Stomach (tissue), 9 donors: ENCODE results near the gene SMAD9. TPM values are rescaled to one million over a fixed set of nuclear protein-coding genes. Genes with fewer than 3 reads are reported as not detected.

Source experiments
- DNase-seq, 2 donors: peaks; one replicate each; pipeline versions ENCODE4 v3.0.0 to v3.0.0-alpha.2; 2013 to 2019
- H3K27ac ChIP-seq, 5 donors: fragments of 200-600 bp in 4 of 5; sonication (generic) in 4 of 5; one replicate each; pipeline ENCODE4 v1.5.1; 2013 to 2019; ENCODE audit warnings: mild to moderate bottlenecking in 1 of 5, moderate library complexity in 1 of 5
- H3K27me3 ChIP-seq, 3 donors: fragments of 200-600 bp; sonication (generic); one replicate each; pipeline ENCODE4 v1.5.1; 2017 to 2019; ENCODE audit warnings: mixed run types in 1 of 3
- H3K36me3 ChIP-seq, 4 donors: fragments of 200-600 bp; sonication (generic); 1 replicate in 3 of 4; 2 replicates in 1 of 4; pipeline ENCODE4 v1.5.1; 2016 to 2019
- H3K4me1 ChIP-seq, 4 donors: fragments of 200-600 bp; sonication (generic); one replicate each; pipeline ENCODE4 v1.5.1; 2016 to 2019
- H3K4me3 ChIP-seq, 4 donors: fragments of 200-600 bp; sonication (generic) in 3 of 4; one replicate each; pipeline ENCODE4 v1.5.1; 2016 to 2019; ENCODE audit warnings: mild to moderate bottlenecking in 1 of 4
- H3K9me3 ChIP-seq, 4 donors: fragments of 200-600 bp; sonication (generic); one replicate each; pipeline ENCODE4 v1.5.1; 2016 to 2019
- EP300 ChIP-seq: sonication (generic); formaldehyde crosslinking; IDR thresholded peaks from one replicate; pipeline ENCODE4 v1.6.1; 2017; ENCODE audit warnings: antibody characterized with exemption
- POLR2A ChIP-seq, 4 donors: fragments of 450-650 bp; IDR thresholded peaks; one replicate each; pipeline ENCODE4 v1.6.1; 2016; ENCODE audit warnings: antibody characterized with exemption in 4 of 4, control low read depth in 2 of 4, mild to moderate bottlenecking in 1 of 4, moderate library complexity in 1 of 4
- POLR2AphosphoS5 ChIP-seq, 3 donors: sonication (generic); formaldehyde crosslinking; IDR thresholded peaks; one replicate each; pipeline ENCODE4 v1.6.1; 2016; ENCODE audit warnings: antibody characterized with exemption in 3 of 3
- WGBS, 5 donors: extraction: QIAGEN DNeasy Blood & Tissue Kit in 3 of 5; methylation state at CpG; one replicate each; pipeline versions ENCODE4 v1.1.5 to v1.1.7; 2013 to 2018; 5-methylcytosine and 5-hydroxymethylcytosine counted together
- intact Hi-C: fragments of 100-400 bp; cut with DNase I; formaldehyde crosslinking; loops from one replicate; pipeline ENCODE4 v1.15.1; 2023; ENCODE audit warnings: low total_unique reads
- polyA plus RNA-seq, 3 donors: library from polyadenylated mRNA; stranded (reverse); fragments of 200-250 nt; gene quantifications; one replicate each; pipeline ENCODE4 v1.2.3, GENCODE V29; 2013
- total RNA-seq, 5 donors: library from RNA; depleted of rRNA; stranded (reverse); fragments of >200 nt; gene quantifications; one replicate each; pipeline versions ENCODE4 v1.1.0 to v1.2.3, GENCODE V29; 2014 to 2016
- TF ChIP-seq, protein P1 (sequence below), 7 experiments: fragments of 450-650 bp in 4 of 7; fragments of 200-600 bp in 3 of 7; sonication (generic) in 3 of 7; IDR thresholded peaks; one replicate each; pipeline ENCODE4 v1.5.1; 2016 to 2019; ENCODE audit warnings: antibody characterized with exemption in 7 of 7, control low read depth in 2 of 7, mild to moderate bottlenecking in 1 of 7
- donor health status: healthy with polysubstance abuse.
- donor health status: Bipolar disorder and iron deficiency.
- donor health status: healthy.

The SMAD9 gene
- total and polyA plus RNA-seq, 8 donors, result 1.6 to 21.5 (median 8.1) TPM

DNA sequence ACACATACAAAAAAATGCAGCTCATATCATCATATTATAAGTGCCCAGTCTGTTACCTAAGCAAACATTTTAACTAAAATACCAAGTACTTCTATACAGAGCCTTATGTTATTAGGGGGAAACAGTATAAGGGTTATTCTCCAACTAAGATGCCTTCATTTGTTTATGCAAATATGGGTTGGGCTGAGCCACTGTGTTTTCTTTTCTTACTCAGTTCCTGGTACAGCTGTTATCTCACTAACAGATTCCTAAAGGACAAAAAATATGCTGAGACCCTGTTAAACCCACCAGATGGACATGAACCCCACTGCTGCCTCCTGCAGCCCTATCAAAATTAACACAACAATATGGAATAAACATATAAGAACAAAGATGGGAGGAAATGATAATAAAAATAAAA, 34.5 kb upstream of the SMAD9 start:
- Histone ChIP-seq H3K9me3 (no peaks in the 10 kb centered on the region), H3K27ac (peak overlapping the region in 1 of 5 donors; percentile 58)
- peak in 1 of 2 donors; percentile 40 for DNase-seq

DNA sequence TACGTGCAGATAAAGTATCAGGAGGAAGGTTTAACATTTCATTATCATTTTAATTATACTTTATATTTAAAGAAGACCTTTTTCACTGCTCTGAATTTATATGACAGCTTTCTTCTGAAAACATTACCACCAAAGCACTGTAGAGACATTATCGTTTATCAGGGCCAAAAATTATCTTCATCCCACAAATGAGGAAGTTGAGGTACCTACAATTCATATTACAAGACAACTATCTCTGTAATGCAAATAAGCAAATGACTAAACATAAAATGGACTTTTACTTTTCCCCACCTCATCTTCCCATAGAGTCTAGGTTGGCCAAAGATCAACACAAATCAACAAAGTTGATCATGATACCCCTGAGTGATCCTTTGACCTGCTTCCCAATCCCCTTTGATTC, 30.9 kb upstream of the SMAD9 start:
- no peak overlapping the region for H3K4me3 ChIP-seq
- no peak overlapping the region for H3K27ac ChIP-seq
- no peaks in the 10 kb centered on the region for H3K27me3 ChIP-seq
- H3K4me1 ChIP-seq, result no peaks in the 10 kb centered on the region
- DNase-seq, result no peak
- peaks cover 8 to 69% (median 63%) of the 10 kb centered on the region in 4 donors for H3K36me3 ChIP-seq
- TF ChIP-seq, protein P1, sequence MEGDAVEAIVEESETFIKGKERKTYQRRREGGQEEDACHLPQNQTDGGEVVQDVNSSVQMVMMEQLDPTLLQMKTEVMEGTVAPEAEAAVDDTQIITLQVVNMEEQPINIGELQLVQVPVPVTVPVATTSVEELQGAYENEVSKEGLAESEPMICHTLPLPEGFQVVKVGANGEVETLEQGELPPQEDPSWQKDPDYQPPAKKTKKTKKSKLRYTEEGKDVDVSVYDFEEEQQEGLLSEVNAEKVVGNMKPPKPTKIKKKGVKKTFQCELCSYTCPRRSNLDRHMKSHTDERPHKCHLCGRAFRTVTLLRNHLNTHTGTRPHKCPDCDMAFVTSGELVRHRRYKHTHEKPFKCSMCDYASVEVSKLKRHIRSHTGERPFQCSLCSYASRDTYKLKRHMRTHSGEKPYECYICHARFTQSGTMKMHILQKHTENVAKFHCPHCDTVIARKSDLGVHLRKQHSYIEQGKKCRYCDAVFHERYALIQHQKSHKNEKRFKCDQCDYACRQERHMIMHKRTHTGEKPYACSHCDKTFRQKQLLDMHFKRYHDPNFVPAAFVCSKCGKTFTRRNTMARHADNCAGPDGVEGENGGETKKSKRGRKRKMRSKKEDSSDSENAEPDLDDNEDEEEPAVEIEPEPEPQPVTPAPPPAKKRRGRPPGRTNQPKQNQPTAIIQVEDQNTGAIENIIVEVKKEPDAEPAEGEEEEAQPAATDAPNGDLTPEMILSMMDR (IDR thresholded peaks at IDR 0.05), result no peak
- TF ChIP-seq EP300, result no peak
- TF ChIP-seq POLR2AphosphoS5 (IDR thresholded peaks at IDR 0.05), result no peak
- TF ChIP-seq POLR2A (IDR thresholded peaks at IDR 0.05), result no peak
- no peaks in the 10 kb centered on the region for H3K9me3 ChIP-seq
- intact Hi-C loops, result no loop called here
- WGBS, 5 donors, result 82 to 92% (median 83%) methylated on average over 2 of the region's 2 CpGs

More for the DNA sequence above, 34.5 kb upstream of the SMAD9 start:
- Histone ChIP-seq H3K36me3 (peaks cover 8 to 72% (median 62%) of the 10 kb centered on the region in 4 donors), H3K4me3 (no peak overlapping the region), H3K4me1 (no peaks in the 10 kb centered on the region), H3K27me3 (no peaks in the 10 kb centered on the region)
- TF ChIP-seq POLR2A (IDR thresholded peaks at IDR 0.05) (no peak), POLR2AphosphoS5 (IDR thresholded peaks at IDR 0.05) (no peak), EP300 (no peak)
- TF ChIP-seq, protein P1 (IDR thresholded peaks at IDR 0.05), result no peak
- intact Hi-C loops, result no loop called here

DNA sequence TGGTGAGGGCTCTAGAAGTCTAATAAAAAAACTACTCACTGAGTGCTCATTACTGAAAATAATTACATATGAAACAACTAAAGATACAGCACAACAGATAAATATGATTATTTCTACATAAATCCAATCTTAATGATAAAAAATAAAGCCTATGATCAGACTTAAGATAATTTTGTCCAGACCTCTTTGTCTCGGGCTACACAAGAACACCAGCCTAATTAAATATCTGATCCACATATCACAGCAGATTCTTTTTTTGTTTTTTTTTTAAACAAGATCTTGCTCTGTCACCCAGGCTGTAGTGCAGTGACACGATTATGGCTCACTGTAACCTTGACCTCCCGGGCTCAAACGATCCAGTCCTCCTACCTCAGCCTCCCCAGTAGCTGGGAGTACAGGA, 30.3 kb upstream of the SMAD9 start:
- Histone ChIP-seq H3K27ac (no peak overlapping the region), H3K36me3 (peaks cover 8 to 69% (median 63%) of the 10 kb centered on the region in 4 donors), H3K9me3 (no peaks in the 10 kb centered on the region), H3K4me1 (no peaks in the 10 kb centered on the region), H3K27me3 (no peaks in the 10 kb centered on the region), H3K4me3 (no peak overlapping the region)
- TF ChIP-seq POLR2A (IDR thresholded peaks at IDR 0.05), result no peak
- TF ChIP-seq POLR2AphosphoS5 (IDR thresholded peaks at IDR 0.05), result no peak
- TF ChIP-seq EP300, result no peak
- TF ChIP-seq, protein P1 (IDR thresholded peaks at IDR 0.05), result no peak
- intact Hi-C loops, result no loop called here
- no peak for DNase-seq
- WGBS, 5 donors, result 88 to 95% (median 91%) methylated on average over 4 of the region's 4 CpGs

DNA sequence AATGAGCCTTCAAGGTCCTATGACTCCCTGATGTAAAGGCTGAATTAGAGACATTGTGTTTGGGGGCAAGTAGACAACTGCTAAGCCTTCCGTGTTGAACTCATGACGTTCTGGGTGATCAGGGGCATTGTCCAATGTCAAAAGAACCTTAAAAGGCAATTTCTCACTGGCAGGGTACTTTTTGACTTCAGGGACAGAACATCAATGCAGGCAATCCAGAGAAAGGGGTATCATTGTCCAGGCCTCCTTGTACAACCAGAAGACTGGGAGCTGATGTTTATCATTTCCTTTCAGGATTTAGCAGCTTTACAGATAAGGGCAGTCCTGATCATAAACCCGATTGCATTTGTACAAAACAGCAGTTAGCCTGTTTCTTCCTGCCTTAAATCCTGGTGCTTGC, 25.0 kb upstream of the SMAD9 start:
- TF ChIP-seq POLR2AphosphoS5 (IDR thresholded peaks at IDR 0.05) (no peak), EP300 (no peak), POLR2A (IDR thresholded peaks at IDR 0.05) (no peak)
- TF ChIP-seq, protein P1 (IDR thresholded peaks at IDR 0.05), result no peak
- no peak overlapping the region for H3K27ac ChIP-seq
- intact Hi-C loops, result no loop called here
- H3K36me3 ChIP-seq, result peaks cover 0 to 31% (median 29%) of the 10 kb centered on the region in 4 donors
- H3K9me3 ChIP-seq, result no peaks in the 10 kb centered on the region
- H3K4me1 ChIP-seq, result no peaks in the 10 kb centered on the region
- no peak overlapping the region for H3K4me3 ChIP-seq
- no peak for DNase-seq
- H3K27me3 ChIP-seq, result no peaks in the 10 kb centered on the region
- WGBS, 5 donors, result 42 to 59% (median 52%) methylated on average over 3 of the region's 3 CpGs
